HEK293T (cell line): ENCODE measurements around the gene FBN1.

Source experiments
- ARNT ChIP-seq: fragments of 450-650 bp; IDR thresholded peaks from 2 replicates; pipeline ENCODE4 v1.6.1; 2017; ENCODE audit warnings: mild to moderate bottlenecking
- CTBP1 ChIP-seq: fragments of 450-650 bp; IDR thresholded peaks from 2 replicates; pipeline ENCODE4 v1.6.1; 2016; ENCODE audit warnings: borderline replicate concordance
- FOXA1 ChIP-seq: fragments of 450-650 bp; IDR thresholded peaks from 2 replicates; pipeline ENCODE4 v1.6.1; 2016; ENCODE audit warnings: mild to moderate bottlenecking
- FOXK2 ChIP-seq: fragments of 450-650 bp; IDR thresholded peaks from 2 replicates; pipeline ENCODE4 v1.6.1; 2016; ENCODE audit warnings: mild to moderate bottlenecking
- FOXM1 ChIP-seq: fragments of 450-650 bp; IDR thresholded peaks from 2 replicates; pipeline ENCODE4 v1.6.1; 2017; ENCODE audit warnings: mild to moderate bottlenecking, borderline replicate concordance
- L3MBTL2 ChIP-seq: fragments of 450-650 bp; conservative IDR thresholded peaks from 2 replicates; pipeline ENCODE4 v1.6.1; 2016; ENCODE audit warnings: mild to moderate bottlenecking
- SP1 ChIP-seq: fragments of 450-650 bp; IDR thresholded peaks from 2 replicates; pipeline ENCODE4 v1.6.1; 2017
- SUZ12 ChIP-seq: fragments of 450-650 bp; IDR thresholded peaks from 2 replicates; pipeline ENCODE4 v1.6.1; 2016; ENCODE audit warnings: mild to moderate bottlenecking
- ZNF384 ChIP-seq: fragments of 450-650 bp; IDR thresholded peaks from 2 replicates; pipeline ENCODE4 v1.6.1; 2016

GRCh38 chr15:48602358-48603122 is 43.0 kb downstream of the FBN1 start:
- no peak for TF ChIP-seq CTBP1
- TF ChIP-seq FOXA1 = no peak
- TF ChIP-seq FOXM1 = no peak
- TF ChIP-seq FOXK2 = no peak
- no peak for TF ChIP-seq L3MBTL2
- TF ChIP-seq SP1 = no peak
- TF ChIP-seq ZNF384 = no peak
- TF ChIP-seq SUZ12 = no peak
- TF ChIP-seq ARNT = no peak
